HepG2 (cell line): ENCODE measurements around the gene GINS3. TPM values are rescaled to one million over a fixed set of nuclear protein-coding genes. Genes with fewer than 3 reads are reported as not detected.

Source experiments
- ATF7-NPFF ChIP-seq: sonication (generic); formaldehyde crosslinking; IDR thresholded peaks from 2 replicates; pipeline ENCODE4 v1.8.1; 2023; ENCODE audit warnings: mild to moderate bottlenecking, low read depth, missing genetic modification reagents, moderate library complexity
- ELF4 ChIP-seq: sonication (generic); formaldehyde crosslinking; IDR thresholded peaks from 2 replicates; pipeline ENCODE4 v1.5.0; 2020; ENCODE audit warnings: missing genetic modification reagents, mild to moderate bottlenecking, moderate library complexity, borderline replicate concordance
- ESRRA ChIP-seq: sonication (generic); formaldehyde crosslinking; IDR thresholded peaks from 2 replicates; pipeline ENCODE4 v1.5.1; 2020; ENCODE audit warnings: mild to moderate bottlenecking, low read depth, missing genetic modification reagents
- FOSL1 ChIP-seq: sonication (generic); formaldehyde crosslinking; IDR thresholded peaks from 2 replicates; pipeline ENCODE4 v1.9.0; 2021; ENCODE audit warnings: missing genetic modification reagents, borderline replicate concordance
- IKZF4 ChIP-seq: sonication (generic); formaldehyde crosslinking; IDR thresholded peaks from 2 replicates; pipeline ENCODE4 v1.5.1; 2020; ENCODE audit warnings: borderline replicate concordance, mild to moderate bottlenecking, low read depth, missing genetic modification reagents; ENCODE audit errors: not compliant biosample characterization
- KAT2B ChIP-seq: fragments of 150-350 bp; IDR thresholded peaks from 2 replicates; pipeline ENCODE4 v1.6.1; 2014; ENCODE audit warnings: low read depth, low read length, borderline replicate concordance
- KDM3A ChIP-seq: IDR thresholded peaks from 2 replicates; pipeline ENCODE4 v1.6.1; 2018; ENCODE audit warnings: low read depth, missing compliant biosample characterization
- MAZ ChIP-seq, 2 experiments: sonication (generic) in 1 of 2; formaldehyde crosslinking in 1 of 2; IDR thresholded peaks; 2 replicates each; pipeline versions ENCODE4 v1.5.0 to v1.6.1; 2012 to 2020; ENCODE audit warnings: low read depth in 2 of 2, mild to moderate bottlenecking in 2 of 2, borderline replicate concordance in 1 of 2, improper control_type of control experiment in 1 of 2, low read length in 1 of 2, missing genetic modification reagents in 1 of 2, moderate library complexity in 1 of 2
- PHF5A ChIP-seq: IDR thresholded peaks from one replicate; pipeline ENCODE4 v1.6.1; 2018; ENCODE audit warnings: low read depth, missing genetic modification reagents; ENCODE audit not compliant: unreplicated experiment
- RARG ChIP-seq: sonication (generic); formaldehyde crosslinking; IDR thresholded peaks from 2 replicates; pipeline ENCODE4 v1.4.0; 2020; ENCODE audit warnings: low read depth, mild to moderate bottlenecking, missing genetic modification reagents
- RBM39 ChIP-seq: fragments of 200-400 bp; formaldehyde crosslinking; IDR thresholded peaks from one replicate; pipeline ENCODE4 v1.6.1; 2018; ENCODE audit warnings: antibody characterized with exemption, mild to moderate bottlenecking, low read depth, low read length; ENCODE audit not compliant: poor library complexity, severe bottlenecking
- SAFB2 ChIP-seq: sonication (generic); formaldehyde crosslinking; IDR thresholded peaks from 2 replicates; pipeline ENCODE4 v1.5.1; 2020; ENCODE audit warnings: missing genetic modification reagents, low read depth, mild to moderate bottlenecking, borderline replicate concordance
- SOX13 ChIP-seq, 3 experiments: fragments of 450-650 bp in 1 of 3; sonication (generic) in 1 of 3; formaldehyde crosslinking in 1 of 3; IDR thresholded peaks in 2 of 3; conservative IDR thresholded peaks in 1 of 3; 2 replicates each; pipeline versions ENCODE4 v1.5.0 to v1.6.1; 2016 to 2020; ENCODE audit warnings: antibody characterized with exemption in 1 of 3, mild to moderate bottlenecking in 1 of 3, missing compliant biosample characterization in 1 of 3, missing genetic modification reagents in 1 of 3, moderate library complexity in 1 of 3
- XRCC5 ChIP-seq: fragments of 200-400 bp; formaldehyde crosslinking; optimal IDR thresholded peaks from 2 replicates; pipeline ENCODE3; 2017; ENCODE audit warnings: mild to moderate bottlenecking, low read length
- YEATS2 ChIP-seq: sonication (generic); formaldehyde crosslinking; IDR thresholded peaks from 2 replicates; pipeline ENCODE4 v1.4.0; 2020; ENCODE audit warnings: missing genetic modification reagents, borderline replicate concordance
- ZBTB21 ChIP-seq: sonication (generic); formaldehyde crosslinking; IDR thresholded peaks from 2 replicates; pipeline ENCODE4 v1.4.0; 2020; ENCODE audit warnings: missing genetic modification reagents
- ZBTB38 ChIP-seq: sonication (generic); formaldehyde crosslinking; IDR thresholded peaks from 2 replicates; pipeline ENCODE4 v1.5.1; 2020; ENCODE audit warnings: mild to moderate bottlenecking, missing genetic modification reagents
- ZNF564 ChIP-seq: sonication (generic); formaldehyde crosslinking; IDR thresholded peaks from 2 replicates; pipeline ENCODE4 v1.8.1; 2023; ENCODE audit warnings: mild to moderate bottlenecking, missing genetic modification reagents
- ZNF598 ChIP-seq: sonication (generic); formaldehyde crosslinking; IDR thresholded peaks from 2 replicates; pipeline ENCODE4 v1.5.1; 2020; ENCODE audit warnings: mild to moderate bottlenecking, missing genetic modification reagents, borderline replicate concordance
- ZNF674 ChIP-seq: sonication (generic); formaldehyde crosslinking; IDR thresholded peaks from 2 replicates; pipeline ENCODE4 v1.5.0; 2020; ENCODE audit warnings: low read depth, mild to moderate bottlenecking, missing genetic modification reagents
- ZNF737 ChIP-seq: sonication (generic); formaldehyde crosslinking; IDR thresholded peaks from 2 replicates; pipeline ENCODE4 v1.5.0; 2020; ENCODE audit warnings: missing genetic modification reagents, mild to moderate bottlenecking, borderline replicate concordance
- ZNF746 ChIP-seq: sonication (generic); formaldehyde crosslinking; IDR thresholded peaks from 2 replicates; pipeline ENCODE4 v1.8.0; 2022; ENCODE audit warnings: mild to moderate bottlenecking, missing genetic modification reagents
- ZNF83 ChIP-seq: sonication (generic); formaldehyde crosslinking; IDR thresholded peaks from 2 replicates; pipeline ENCODE4 v1.4.0; 2020; ENCODE audit warnings: missing genetic modification reagents, mild to moderate bottlenecking, borderline replicate concordance
- polyA plus RNA-seq, 8 experiments: library from polyadenylated mRNA; depleted of rRNA in 3 of 8; stranded (reverse) in 7 of 8; unstranded in 1 of 8; fragments of >200 nt; fragmentation: Illumina TruSeq in 4 of 8; extraction: Trizol in 4 of 8; gene quantifications; 2 replicates each; pipeline versions ENCODE4 v1.2.1 to v1.2.3, GENCODE V29; 2011 to 2016; ENCODE audit warnings: low read depth in 4 of 8, missing spikeins in 1 of 8, mixed read lengths in 1 of 8; ENCODE audit not compliant: insufficient read depth in 1 of 8
- total RNA-seq, 5 experiments: library from RNA; depleted of rRNA; stranded (reverse); fragments of >200 nt; fragmentation: Illumina TruSeq; extraction: Trizol; gene quantifications; 2 replicates each; pipeline ENCODE4 v1.2.3, GENCODE V29; 2016; ENCODE audit warnings: low read depth in 1 of 5
- TF ChIP-seq, protein P1 (sequence below): sonication (generic); formaldehyde crosslinking; conservative IDR thresholded peaks from 2 replicates; pipeline ENCODE4 v1.5.0; 2020; ENCODE audit warnings: missing genetic modification reagents
- TF ChIP-seq, protein P2 (sequence below): sonication (generic); formaldehyde crosslinking; IDR thresholded peaks from 2 replicates; pipeline ENCODE4 v1.4.0; 2020; ENCODE audit warnings: missing genetic modification reagents

The GINS3 gene
- total and polyA plus RNA-seq, 2 of the 13 experiments (the other 11 are each of a cell fraction or from before 2014, with no cell fraction given), result 6.5 to 19.3 TPM

DNA sequence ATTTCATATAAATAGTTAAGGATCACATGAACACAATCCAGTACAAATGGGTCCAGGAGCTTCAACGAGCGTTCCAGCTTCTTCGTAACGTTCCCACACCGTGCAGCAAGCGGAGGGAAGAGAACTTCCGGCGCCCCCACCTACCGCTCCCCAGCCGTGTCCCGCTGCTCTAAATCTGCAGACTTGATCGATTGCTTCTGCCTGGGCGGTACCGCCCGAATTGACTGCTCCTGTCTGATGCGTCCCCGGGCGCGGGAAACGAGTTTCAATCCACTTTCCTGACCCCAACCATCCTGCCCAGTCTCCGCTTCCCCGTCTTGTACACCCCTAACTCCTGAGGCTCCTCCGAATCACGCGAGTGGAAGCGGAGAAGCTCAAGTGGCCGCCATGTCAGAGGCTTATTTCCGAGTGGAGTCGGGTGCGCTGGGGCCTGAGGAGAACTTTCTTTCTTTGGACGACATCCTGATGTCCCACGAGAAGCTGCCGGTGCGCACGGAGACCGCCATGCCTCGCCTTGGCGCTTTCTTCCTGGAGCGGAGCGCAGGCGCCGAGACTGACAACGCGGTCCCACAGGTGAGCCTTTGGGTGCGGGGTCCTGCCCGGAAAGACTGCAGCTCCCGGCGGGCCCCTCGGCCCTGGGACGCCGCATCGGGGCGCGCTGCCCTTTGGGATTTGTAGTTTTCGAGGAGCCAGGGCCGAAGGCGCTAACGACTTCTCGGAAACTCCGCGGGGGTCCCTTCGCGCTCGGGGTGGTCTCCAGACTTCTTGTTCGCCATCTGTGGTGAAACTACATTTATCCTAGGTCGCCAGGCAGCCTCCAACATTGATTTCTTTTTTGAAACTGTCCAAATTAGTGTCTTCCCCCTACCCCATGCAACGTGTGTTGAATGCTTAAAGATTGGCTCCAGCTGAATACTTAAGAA lies at the start of gene GINS3 (continued):
- peak; percentile 90; the same call in 1 of the 2 replicates for TF ChIP-seq ZNF737 (CRISPR knock-in tag)
- TF ChIP-seq, protein P1, sequence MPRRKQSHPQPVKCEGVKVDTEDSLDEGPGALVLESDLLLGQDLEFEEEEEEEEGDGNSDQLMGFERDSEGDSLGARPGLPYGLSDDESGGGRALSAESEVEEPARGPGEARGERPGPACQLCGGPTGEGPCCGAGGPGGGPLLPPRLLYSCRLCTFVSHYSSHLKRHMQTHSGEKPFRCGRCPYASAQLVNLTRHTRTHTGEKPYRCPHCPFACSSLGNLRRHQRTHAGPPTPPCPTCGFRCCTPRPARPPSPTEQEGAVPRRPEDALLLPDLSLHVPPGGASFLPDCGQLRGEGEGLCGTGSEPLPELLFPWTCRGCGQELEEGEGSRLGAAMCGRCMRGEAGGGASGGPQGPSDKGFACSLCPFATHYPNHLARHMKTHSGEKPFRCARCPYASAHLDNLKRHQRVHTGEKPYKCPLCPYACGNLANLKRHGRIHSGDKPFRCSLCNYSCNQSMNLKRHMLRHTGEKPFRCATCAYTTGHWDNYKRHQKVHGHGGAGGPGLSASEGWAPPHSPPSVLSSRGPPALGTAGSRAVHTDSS (CRISPR knock-in tag), result no peak
- TF ChIP-seq IKZF4 (CRISPR knock-in tag), result no peak
- TF ChIP-seq RARG, result no peak
- TF ChIP-seq RBM39, result peak; percentile 91
- peak; percentile 98 for TF ChIP-seq ATF7-NPFF (CRISPR knock-in tag)
- peak; percentile 87 for TF ChIP-seq ELF4 (CRISPR knock-in tag)
- TF ChIP-seq ZNF674 (CRISPR knock-in tag), result no peak
- TF ChIP-seq ZBTB38 (CRISPR knock-in tag), result peak; percentile 67
- TF ChIP-seq PHF5A (CRISPR knock-in tag), result peak; percentile 59
- TF ChIP-seq SAFB2, result 0 out of 2 replicates have a peak, but pooled peaks have one; percentile 1
- 0 out of 2 replicates have a peak, but pooled peaks have one; percentile 9 for TF ChIP-seq KAT2B
- TF ChIP-seq ZNF746 (CRISPR knock-in tag), result peak; percentile 91
- no peak; the same call in 1 of the 2 replicates for TF ChIP-seq KDM3A (CRISPR knock-in tag)
- TF ChIP-seq XRCC5, result peak; percentile 100
- TF ChIP-seq, protein P2, sequence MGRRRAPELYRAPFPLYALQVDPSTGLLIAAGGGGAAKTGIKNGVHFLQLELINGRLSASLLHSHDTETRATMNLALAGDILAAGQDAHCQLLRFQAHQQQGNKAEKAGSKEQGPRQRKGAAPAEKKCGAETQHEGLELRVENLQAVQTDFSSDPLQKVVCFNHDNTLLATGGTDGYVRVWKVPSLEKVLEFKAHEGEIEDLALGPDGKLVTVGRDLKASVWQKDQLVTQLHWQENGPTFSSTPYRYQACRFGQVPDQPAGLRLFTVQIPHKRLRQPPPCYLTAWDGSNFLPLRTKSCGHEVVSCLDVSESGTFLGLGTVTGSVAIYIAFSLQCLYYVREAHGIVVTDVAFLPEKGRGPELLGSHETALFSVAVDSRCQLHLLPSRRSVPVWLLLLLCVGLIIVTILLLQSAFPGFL (CRISPR knock-in tag), result no peak
- TF ChIP-seq YEATS2 (CRISPR knock-in tag), result peak; percentile 99
- no peak; the same call in 1 of the 2 replicates for TF ChIP-seq SOX13 (IDR thresholded peaks at IDR 0.05)
- peak in 1 of 2 experiments; percentile 50; a peak in 1 of 4 replicates for TF ChIP-seq SOX13 (CRISPR knock-in tag; conservative IDR thresholded peaks at IDR 0.05 in 1 of 2, IDR thresholded peaks at IDR 0.05 in 1 of 2)
- TF ChIP-seq MAZ (IDR thresholded peaks at IDR 0.05; ENCODE audit: borderline replicate concordance, low read depth, low read length), result peak; percentile 41; the same call in 1 of the 2 replicates
- TF ChIP-seq MAZ (CRISPR knock-in tag; IDR thresholded peaks at IDR 0.05; ENCODE audit: low read depth), result peak; percentile 90
- TF ChIP-seq ZNF83 (CRISPR knock-in tag), result peak; percentile 94
- peak; percentile 29; the same call in 1 of the 2 replicates for TF ChIP-seq ESRRA (CRISPR knock-in tag)
- peak; percentile 84; the same call in 1 of the 2 replicates for TF ChIP-seq ZNF564 (CRISPR knock-in tag)
- peak; percentile 94; the same call in 1 of the 2 replicates for TF ChIP-seq ZNF598 (CRISPR knock-in tag)
- TF ChIP-seq FOSL1 (CRISPR knock-in tag), result no peak
- no peak for TF ChIP-seq ZBTB21 (CRISPR knock-in tag)
